T-helper 2 cell (primary cell): ENCODE results near the gene TMEM191C.
A peak's percentile ranks its signal among the peaks of the same experiment; 100 is the strongest.
"Not testable (repeated sequence)": the region's sequence is repeated elsewhere in the genome, so short reads cannot be mapped to it uniquely, and the experiment has no call there.

Source experiments
- DNase-seq, 5 experiments: peaks; one replicate each; pipeline versions ENCODE4 v3.0.0 to v3.0.0-alpha.2; 2012 to 2022

The TMEM191C gene

DNA sequence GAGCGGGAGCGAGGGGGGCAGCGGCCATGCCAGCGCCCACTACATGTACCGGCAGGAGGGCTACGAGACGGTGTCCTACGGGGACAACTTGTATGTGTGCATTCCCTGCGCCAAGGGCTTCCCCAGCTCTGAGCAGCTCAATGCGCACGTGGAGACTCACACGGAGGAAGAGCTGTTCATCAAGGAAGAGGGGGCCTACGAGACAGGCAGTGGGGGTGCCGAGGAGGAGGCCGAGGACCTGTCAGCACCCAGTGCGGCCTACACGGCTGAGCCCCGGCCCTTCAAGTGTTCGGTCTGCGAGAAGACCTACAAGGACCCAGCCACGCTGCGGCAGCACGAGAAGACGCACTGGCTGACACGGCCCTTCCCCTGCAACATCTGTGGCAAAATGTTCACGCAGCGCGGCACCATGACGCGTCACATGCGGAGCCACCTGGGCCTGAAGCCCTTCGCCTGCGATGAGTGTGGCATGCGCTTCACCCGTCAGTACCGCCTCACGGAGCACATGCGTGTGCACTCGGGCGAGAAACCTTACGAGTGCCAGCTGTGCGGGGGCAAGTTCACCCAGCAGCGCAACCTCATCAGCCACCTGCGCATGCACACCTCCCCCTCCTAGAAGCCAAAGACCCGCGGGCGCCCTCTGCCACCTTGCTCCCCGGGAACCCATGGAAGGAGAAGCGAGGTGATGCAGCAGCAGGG lies 20.9 kb upstream of the TMEM191C start:
- DNase-seq: no peak

DNA sequence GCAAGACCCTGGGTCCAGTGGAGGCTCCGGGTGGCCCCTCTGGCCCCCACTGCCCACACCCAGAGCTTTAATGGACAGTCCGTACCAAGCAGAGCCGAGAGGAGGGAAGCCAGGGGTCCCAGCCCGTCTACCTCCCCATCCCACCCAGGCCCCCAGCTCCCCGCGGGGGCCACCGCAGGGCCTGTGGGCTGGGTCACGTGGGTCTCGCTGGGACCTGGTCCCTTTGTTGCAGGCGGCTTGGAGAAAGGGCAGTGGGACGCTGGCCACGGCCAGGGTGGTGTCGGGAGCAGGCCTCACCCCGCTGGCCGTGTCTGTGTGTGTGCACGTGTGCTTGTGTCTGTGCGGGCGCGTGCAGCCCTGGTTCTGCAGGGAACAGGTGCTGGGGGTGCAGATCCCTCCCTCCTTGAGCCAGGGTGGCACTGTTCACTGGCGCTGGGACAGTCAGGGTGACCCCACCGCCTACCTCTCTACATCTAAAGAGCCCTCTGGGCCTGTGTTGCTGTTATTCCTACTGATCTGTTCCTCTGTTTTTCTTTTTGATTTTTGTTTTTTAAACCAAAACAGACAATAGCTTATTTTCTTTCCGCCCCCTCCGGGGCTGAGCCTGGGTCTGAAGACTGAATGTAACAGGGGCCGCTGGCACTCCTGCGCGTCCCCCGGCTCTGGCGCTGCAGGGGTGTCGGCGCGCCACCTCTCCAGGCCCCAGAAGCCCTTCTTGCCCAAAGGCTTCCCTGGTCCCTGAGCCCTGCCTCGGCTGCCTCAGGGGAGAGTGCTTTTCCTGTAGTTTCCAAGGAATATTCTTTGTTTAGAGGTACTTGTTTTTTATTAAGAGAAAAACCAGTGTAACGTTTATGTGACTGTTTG lies 20.1 kb upstream of the TMEM191C start:
- no peak for DNase-seq

DNA sequence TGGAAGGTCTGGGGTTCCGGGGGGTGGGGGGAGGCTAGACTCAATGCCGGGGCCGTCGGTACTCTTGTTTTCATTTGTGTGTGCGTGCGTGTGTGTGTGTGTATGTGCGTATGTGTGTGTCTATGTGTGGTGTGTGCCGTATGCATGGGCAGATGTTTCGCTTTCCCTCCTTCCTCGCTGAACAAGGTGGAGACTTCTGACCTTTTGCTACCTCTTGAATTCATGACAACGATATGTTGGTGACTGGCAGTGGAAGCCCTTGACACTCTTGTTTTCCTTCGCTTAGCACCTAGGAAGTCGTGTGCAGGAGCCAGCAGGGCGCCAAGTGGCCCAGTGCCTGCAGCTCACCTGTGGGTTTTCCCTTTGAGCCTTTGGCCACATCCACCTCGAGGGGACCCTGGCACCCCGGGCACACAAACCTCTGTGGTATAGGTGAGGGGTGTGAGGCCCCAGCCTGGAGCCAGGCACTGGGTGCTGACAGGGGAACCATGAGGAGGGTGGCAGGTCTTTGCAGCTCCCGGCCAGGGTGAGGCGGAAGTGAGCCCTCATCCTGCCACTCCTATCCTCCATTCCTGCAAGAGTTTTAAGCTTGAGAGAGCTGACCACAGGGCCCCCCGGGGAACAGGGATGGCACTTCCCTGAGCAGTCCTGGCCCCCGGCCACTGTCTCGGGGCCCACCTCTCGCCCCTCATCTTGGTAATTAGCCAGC lies 19.3 kb upstream of the TMEM191C start:
- no peak for DNase-seq

DNA sequence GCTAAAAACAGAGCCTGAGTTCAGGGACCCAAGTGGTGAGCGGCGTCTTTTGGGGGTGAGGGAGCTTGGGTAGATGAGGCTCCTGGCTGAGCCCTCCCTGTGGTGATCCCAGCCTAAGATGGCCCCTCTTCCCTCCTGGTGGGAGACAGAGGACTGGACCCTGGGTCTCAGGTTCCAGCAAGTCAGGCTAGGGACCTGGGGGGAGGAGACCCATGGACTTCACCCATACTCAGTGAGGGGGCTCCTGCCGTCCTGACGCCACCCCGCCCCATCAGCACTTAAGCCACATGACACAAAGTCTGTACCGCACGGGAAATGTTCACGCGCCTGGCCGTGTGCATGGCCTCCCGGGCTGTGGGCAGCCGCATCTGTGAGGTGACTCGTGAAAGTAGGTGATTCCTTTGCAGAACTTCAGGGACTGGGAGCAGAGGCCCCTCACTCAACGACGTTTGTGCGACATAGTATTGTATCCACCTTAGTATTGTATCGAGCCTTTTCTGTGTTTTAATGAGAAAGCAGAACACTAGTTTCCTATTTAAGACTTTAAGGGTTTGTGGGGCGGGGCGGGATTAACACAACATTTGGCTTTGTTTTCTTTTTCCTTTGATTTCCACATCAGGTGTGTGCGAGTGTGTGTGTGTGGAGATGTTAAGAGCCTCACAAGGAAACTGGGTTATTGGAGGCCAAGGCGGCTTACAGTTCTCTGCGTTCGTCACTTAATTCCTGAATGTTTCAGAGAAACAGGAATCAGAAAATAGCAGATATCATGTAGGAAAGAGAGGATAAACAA lies 18.4 kb upstream of the TMEM191C start:
- DNase-seq: no peak

DNA sequence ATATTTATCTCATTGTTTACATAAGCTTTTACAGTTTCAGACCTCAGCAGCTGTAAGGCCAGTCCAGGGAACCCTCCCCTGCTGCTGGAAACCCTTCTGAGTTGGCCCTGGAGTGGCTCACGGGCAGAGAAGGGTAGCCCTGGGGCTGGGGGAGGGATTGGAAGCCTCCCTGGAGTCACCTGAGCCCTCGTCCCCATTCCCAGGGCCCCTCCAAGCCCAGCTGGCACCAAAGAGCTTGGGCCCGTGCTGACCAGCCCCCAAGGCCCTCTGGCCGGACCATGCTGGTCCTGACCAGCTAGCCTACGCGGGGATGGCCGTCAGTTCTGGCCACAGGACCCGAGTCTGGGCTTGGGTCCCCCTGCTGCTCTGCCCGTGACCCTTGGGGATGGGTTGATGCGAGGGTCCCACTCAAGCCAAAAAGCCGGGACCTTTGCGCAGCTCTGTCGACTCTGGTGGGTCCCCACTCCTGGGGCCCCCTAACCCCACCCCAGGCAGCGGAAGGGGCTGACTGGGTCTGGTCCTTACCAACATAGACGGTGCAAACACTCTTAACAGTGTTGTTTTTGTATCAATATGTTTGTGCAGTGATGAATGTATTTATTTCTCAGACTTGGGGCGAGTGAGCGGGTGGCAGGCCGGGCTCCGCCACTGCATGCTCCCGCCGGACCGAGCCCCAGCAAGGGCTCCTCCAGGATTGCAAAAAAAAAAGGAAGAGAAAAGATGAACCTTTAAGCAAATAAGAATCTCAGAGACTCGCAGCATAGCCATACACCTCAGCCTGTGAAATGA lies 17.5 kb upstream of the TMEM191C start:
- no peak for DNase-seq

DNA sequence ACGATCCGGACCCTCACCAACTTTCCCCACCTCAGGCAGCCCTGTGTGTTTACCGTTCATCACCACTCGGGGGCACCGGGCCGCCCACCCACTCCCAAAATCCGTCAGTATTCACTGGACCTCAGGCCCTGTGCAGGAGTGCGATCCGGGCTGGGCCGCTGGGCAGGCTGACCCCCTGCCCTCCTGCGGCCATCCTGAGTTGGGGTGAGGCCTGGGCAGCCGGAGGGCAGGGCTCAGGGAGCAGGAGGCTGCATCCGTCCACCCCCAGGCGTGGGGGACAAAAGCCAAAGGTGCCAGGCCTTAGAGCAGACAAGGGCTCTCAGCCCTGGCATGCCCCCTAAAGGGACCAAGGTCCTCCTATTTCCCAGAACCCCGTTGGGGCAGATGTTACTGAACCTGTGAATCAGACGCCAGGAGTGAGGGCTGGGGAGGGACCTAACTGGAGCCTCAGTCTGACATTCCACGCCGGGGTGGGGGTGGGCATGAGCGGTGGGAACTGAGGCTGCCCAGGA lies 16.8 kb upstream of the TMEM191C start:
- DNase-seq: no peak

DNA sequence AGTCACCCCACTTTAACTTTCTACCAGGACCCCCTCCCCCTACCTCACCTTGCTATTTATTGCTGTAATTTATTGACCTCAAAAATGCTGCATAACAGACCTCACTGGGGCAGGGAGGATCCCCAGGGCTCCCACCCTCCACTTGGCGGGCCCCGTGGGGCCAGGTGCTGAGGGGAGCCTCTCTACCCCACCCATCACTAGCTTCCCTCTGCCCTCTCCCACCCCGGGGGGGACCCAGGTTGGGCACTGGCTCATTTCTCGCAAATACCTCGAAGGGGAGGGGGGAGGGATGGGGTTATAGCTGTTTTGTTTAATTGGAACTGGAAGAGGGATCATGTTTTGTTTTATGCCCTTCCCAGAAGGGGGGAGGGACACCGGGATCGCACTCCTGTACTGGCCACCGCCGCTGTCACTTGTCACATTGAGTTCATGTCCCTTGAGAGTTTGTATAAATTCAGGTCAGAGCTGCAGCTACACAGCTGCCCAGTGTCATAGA lies 16.3 kb upstream of the TMEM191C start:
- DNase-seq: no peak

DNA sequence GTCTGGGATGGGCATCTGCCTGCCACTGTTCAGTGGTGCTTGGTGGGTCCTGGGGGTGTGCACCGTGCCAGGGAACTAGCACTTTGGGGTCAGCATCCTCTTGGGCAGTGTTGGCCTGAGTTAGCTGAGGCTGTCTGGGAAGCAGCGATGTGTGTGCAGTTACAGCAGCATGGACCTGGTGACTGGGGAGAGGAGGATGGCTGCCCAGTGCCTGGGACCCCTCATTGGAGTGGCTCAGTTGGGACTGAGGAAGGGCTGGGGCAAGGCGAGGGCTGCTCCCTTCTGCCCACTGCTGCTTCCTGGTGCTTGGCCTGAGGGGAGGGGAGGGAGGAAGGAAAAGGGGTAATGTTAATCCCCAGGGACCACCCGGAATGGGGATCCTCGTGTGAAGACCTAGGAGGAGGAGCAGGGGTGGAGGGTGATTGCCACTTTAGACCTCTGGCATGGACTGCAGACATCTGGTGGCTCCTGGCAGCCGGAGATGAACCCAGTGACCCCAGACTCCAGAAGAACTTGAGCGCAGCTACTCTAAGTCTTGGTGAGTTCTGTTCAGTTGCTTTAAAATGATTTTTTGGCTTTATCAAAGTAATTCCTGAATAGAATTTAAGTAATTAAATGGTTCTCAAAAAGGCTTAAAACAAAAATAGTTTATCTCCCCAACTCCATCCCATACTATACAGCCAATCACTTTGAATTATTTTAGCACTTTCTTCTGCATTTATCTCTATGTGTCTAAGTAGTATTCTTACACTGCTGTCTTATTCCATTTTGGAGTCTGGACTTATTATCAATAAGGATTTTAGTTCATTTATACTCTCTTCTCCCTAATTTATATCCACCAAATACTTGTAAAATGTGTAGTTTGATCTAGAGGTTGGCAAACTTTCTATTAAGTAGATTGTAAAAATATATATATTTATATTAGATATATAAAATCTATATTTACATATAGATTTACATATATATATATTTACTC lies 15.4 kb upstream of the TMEM191C start:
- DNase-seq: no peak

DNA sequence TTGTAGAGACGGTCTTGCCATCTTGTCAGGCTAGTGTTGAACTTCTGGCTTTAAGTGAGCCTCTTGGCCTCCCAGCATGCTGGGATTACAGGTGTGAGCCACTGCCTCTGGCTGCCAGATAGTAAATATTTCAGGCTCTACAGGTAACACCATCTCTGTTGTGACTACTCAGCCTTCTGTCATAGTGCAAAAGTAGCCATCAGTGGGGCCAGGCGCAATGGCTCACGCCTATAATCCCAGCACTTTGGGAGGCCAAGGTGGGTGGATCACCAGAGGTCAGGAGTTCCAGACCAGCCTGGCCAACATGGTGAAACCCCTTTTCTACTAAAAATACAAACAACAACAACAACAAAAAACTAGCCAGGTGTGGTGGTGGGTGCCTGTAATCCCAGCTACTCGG lies 14.5 kb upstream of the TMEM191C start:
- not testable (repeated sequence) for DNase-seq

DNA sequence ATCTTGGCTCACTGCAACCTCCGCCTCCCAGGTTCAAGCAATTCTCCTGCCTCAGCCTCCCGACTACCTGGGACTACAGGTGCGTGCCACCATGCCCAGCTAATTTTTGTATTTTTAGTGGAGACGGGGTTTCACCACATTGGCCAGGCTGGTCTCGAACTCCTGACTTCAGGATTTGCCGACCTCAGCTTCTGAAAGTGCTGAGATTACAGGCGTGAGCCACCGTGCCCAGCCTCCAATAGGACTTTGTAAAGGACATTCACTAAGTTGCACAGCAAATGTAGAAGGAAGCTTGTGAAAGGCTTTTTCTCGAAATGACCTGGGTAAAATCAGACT lies 12.2 kb upstream of the TMEM191C start:
- DNase-seq: not testable (repeated sequence)

DNA sequence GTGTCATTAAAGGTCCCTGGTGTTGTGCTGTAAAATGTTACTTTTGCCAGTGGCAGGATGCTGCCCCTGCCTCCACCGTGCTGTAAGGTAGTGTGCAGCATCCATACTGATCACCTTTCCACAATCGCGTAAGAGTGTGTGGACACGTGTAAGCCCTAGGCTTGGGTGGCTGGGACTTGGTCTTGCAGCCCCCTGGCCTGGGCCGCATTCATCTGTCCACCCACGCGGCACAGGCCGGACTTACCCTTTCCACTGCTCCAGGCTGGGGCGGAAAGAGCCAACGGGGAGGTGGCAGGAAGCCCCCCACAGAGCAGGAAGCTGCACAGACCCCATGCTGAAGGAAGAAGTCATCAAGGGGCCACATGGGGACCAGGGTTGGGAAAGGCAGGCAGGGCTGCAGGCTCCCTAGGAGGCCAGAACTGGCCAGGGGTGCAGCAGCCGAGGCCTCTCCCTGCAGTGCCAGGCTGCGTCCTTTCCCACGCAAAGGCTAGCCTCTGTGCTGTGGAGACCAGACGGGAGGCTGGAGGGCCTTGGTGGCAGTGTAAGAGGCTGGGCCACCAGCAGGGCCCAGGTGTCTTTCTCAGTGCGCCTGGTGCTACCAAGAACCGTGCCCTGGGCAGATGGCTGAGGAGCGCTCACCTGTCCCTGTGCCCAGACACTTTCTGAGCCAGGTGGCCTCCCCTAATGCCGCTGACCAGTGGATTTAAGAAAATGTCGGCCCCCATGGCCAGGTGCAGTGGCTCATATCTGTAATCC lies 11.7 kb upstream of the TMEM191C start:
- no peak for DNase-seq

DNA sequence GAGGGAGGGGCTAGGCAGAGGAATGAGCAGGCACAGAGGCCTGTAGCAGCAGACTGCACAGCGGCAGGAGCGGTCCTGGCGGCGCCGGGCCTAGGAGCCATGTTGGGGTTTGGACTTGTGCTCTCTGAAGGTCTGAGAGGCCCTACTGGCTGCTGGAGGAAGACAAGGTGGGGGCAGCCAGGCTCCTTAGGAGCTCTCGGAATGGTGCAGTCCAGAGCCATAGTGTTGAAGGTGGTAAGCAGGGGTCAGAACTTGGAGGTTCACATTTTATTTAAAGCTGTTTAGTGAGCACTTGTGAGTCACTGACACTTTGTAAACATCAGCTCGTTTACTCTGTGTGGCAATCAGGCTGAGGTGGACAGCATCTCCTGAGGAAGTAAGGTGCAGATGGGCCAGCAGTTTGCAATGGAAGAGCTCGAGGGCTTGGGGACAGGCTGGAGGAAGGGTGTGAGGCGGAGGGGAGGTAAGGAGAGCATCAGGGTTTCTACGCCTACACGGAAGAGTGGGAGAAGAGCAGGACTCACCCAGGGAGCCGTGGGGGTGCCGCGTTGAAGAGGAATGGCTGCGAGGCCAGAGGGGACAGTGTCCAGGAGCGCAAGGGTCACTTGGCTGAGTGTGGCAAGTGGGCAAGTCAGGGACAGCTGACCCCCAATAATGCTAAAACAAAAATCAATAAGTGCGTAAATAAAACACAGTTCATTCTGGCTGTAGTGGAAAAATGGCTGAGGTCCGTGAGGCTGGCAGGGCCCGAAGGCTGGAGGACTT lies 10.0 kb upstream of the TMEM191C start:
- no peak for DNase-seq

DNA sequence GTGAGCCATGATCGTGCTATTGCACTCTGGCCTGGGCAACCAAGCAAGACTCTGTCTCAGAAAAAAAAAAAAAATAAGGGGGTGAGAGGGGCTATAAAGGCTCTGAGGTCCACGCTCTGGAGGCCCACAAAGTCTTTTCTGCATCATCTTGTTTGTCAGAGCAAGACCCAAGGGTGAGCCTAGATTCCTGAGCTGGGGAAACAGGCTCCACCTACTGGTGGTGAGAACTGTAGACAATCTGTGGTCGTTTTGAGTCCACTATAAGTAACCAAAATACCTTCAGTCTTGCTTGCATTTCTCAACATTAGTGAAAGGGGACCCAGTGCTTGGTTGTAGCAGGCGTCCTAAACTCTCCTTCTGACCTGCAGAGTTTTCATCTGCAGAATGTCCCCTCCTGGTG lies 4.5 kb upstream of the TMEM191C start:
- not testable (repeated sequence) for DNase-seq

DNA sequence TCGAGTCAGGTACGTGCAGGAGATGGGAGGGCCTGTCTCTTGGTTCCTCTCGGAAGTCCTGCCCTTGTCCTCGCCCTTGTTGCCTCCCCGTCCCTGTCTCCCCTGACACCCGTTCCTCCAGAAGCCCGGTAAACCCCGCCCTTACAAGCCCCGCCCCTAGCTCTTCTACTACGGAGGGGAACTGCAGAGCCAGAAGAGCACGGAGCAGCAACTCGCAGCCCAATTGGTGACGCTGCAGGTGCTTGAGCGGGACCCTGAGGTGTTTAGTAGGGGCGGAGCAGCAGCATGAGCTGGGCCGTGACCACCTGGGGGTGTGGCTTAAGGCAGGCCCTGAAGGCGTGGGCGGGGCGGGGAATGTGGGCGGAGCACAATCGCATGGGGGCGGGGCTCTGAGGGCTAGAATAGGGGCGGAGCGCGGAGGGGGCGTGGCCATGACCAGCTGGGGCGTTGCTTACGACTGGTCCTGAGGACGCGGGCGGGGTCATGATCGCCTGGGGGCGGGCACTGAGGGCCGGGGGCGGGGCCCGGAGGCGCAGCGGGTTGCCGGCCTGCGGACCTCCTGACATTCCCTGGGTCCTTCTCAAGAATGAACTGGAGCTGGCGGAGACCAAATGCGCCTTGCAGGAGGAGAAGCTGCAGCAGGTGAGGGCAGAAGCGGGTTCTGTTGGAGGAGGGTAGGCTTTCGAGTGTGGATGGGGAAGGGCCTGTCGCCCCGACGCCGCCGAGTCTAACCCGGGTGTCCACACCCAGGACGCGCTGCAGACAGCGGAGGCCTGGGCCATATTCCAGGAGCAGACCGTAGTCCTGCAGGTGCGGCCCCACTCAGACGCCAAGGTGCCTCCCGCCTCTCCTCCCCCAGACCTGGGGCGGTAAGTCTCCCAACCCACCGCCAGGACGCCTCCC lies 1.3 kb downstream of the TMEM191C start:
- peak; percentile 74 to 97 (median 89) for DNase-seq

DNA sequence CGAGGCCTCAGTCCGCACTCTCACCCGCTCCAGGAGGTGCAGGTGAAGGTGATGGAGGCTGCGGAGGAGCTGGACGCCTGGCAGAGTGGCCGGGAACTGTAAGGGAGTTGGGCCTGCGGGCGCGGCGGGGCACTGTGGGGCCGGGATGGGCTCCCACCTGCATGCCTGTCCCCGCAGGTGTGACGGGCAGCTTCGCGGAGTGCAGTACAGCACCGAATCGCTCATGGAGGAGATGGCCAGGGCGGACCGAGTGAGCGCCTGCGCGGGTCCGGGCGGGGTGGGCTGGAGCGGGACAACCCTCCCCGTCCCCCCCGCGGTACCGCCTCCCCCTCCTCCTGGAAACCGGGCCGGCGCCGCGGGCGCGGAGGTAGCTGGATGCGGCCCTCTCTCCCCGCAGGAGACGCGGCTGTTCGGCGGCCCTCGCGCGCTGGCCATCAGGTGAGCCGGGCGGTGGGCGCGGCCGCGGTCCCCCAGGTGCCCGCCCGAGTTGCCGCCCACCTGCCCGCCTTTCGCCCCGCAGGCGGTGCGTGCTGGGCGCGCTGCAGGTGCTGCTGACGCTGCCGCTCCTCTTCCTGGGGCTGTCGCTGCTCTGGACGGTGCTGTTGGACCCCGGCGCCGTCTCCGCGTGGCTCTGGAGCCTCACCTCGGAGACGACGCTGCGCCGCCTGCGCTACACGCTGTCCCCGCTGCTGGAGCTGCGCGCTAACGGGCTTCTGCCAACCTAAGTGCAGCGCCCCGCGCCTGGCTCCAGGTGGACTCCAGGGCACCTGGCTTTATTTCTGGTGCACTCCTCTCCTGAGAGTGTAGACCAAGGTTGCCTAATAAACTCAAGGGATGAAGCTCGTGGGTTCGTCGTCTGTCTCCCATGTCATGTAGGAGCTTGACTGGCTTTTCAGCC lies 2.2 kb downstream of the TMEM191C start:
- DNase-seq: not testable (repeated sequence)

DNA sequence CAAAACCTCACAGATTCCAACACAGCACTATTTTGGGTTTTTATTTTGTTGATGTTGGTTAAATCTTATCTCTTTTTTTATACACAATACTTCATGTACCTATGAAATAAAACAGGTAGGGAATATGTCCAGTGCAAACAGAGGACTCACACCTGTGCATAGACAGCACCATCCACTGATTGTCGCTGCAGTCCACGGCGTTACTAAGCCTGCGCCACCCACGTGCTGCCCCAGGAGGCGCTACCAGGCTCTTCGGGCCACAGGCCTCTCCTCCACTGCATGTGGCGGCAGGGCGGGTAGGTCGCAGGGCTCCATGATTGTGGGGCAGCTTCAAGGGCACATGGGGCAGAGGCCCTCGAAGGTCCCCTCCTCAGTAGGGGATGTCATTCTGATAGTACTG lies 5.8 kb downstream of the TMEM191C start:
- not testable (repeated sequence) for DNase-seq
